Thoracic aorta (tissue), 2 donors: Measurements from ENCODE around the gene LENG1. TPM values are rescaled to one million over a fixed set of nuclear protein-coding genes. Genes with fewer than 3 reads are reported as not detected.

Experiments used
- ATAC-seq: fragments of 150-250 bp; one replicate; pipeline ENCODE4 v1.8.0; 2017; ENCODE audit warnings: low read depth; ENCODE audit not compliant: insufficient number of reproducible peaks, low FRiP score
- DNase-seq: peaks from one replicate; pipeline ENCODE4 v3.0.0-alpha.2; 2020; ENCODE audit warnings: low spot score
- H3K27ac ChIP-seq, 2 donors: fragments of 200-600 bp; sonication (generic); 1 replicate in 1 of 2; 2 replicates in 1 of 2; pipeline ENCODE4 v1.5.1; 2016; ENCODE audit warnings: mild to moderate bottlenecking in 2 of 2, moderate library complexity in 2 of 2
- H3K27me3 ChIP-seq: fragments of 200-600 bp; sonication (generic); replicated peaks from 2 replicates; pipeline ENCODE4 v1.6.0; 2016; ENCODE audit warnings: mild to moderate bottlenecking; ENCODE audit not compliant: insufficient read depth
- H3K36me3 ChIP-seq: fragments of 200-600 bp; sonication (generic); one replicate; pipeline ENCODE4 v1.5.1; 2016
- H3K4me1 ChIP-seq, 2 donors: fragments of 200-600 bp; sonication (generic); 1 replicate in 1 of 2; 2 replicates in 1 of 2; pipeline versions ENCODE4 v1.5.1 to v1.6.0; 2016; ENCODE audit warnings: low read depth in 2 of 2, mild to moderate bottlenecking in 1 of 2; ENCODE audit not compliant: control insufficient read depth in 1 of 2
- H3K4me3 ChIP-seq: fragments of 200-600 bp; sonication (generic); 2 replicates; pipeline ENCODE4 v1.5.1; 2016; ENCODE audit warnings: mild to moderate bottlenecking
- H3K9me3 ChIP-seq: fragments of 200-600 bp; sonication (generic); 2 replicates; pipeline ENCODE4 v1.5.1; 2016
- CTCF ChIP-seq: fragments of 200-600 bp; sonication (generic); IDR thresholded peaks from one replicate; pipeline ENCODE4 v1.5.1; 2019; ENCODE audit warnings: antibody characterized with exemption
- total RNA-seq, 2 donors: library from RNA; depleted of rRNA; stranded (reverse); fragments of >200 nt; gene quantifications; one replicate each; pipeline versions ENCODE4 v1.1.0 to v1.2.3, GENCODE V29; 2016

LENG1 gene
- total RNA-seq, 2 donors from 2014 or later = 7.6 to 8.0 TPM

- ATAC-seq = no peak
- DNase-seq = no peak
- peaks cover 43% of the 10 kb centered on the region for H3K36me3 ChIP-seq
- no peaks in the 10 kb centered on the region for H3K27me3 ChIP-seq
- no peak overlapping the region for H3K4me3 ChIP-seq
- peaks cover 9 to 10% of the 10 kb centered on the region in 2 donors for H3K4me1 ChIP-seq
- TF ChIP-seq CTCF = no peak
- H3K9me3 ChIP-seq = no peaks in the 10 kb centered on the region
- no peak overlapping the region for H3K27ac ChIP-seq
Measured at GRCh38 chr19:54109651-54110050, 49.9 kb downstream of the LENG1 start.

- H3K27ac ChIP-seq = no peak overlapping the region
- no peak overlapping the region for H3K4me3 ChIP-seq
- H3K4me1 ChIP-seq = peaks cover 4 to 9% of the 10 kb centered on the region in 2 donors
- TF ChIP-seq CTCF = no peak
- peaks cover 43% of the 10 kb centered on the region for H3K36me3 ChIP-seq
- DNase-seq (no peak), ATAC-seq (no peak)
- H3K9me3 ChIP-seq = no peaks in the 10 kb centered on the region
- H3K27me3 ChIP-seq = no peaks in the 10 kb centered on the region
Measured at GRCh38 chr19:54108496-54108895, 51.0 kb downstream of the LENG1 start.

DNA sequence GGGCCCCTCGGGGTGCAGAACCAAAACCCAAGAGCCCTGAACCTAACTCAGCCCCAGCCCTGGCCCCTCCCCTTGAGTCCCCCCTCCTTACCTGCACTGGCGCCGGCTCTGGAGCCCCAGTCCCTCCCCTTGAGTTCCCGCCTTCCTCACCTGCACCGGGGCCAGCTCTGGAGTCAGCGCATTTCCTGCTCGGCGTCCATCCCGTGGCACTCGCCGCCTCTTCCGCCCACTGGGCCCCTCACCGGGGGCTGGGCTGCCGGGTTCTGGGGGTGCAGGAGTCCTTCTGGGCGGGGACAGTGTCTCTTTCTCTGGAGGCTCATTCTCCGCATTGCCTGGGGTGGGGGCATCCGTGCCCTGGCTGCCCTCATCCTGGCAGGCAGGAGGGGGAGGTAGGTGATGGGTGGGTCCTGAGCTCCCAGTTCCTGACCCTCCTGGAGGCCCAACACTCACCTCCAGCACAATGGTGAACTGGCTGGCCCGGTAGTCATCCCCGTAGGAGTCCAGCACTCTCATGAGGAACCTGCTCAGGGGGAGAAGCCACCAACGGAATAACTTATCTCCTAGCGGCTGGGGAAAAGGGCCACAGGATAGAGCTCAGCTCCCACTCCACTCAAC is 51.5 kb downstream of the LENG1 start:
- Histone ChIP-seq H3K36me3 (peaks cover 43% of the 10 kb centered on the region), H3K27me3 (no peaks in the 10 kb centered on the region), H3K9me3 (no peaks in the 10 kb centered on the region), H3K27ac (no peak overlapping the region), H3K4me1 (peaks cover 7 to 13% of the 10 kb centered on the region in 2 donors), H3K4me3 (no peak overlapping the region)
- no peak for TF ChIP-seq CTCF
- DNase-seq = no peak
- ATAC-seq = no peak

GRCh38 chr19:54106716-54107115 is 52.8 kb downstream of the LENG1 start:
- no peak for TF ChIP-seq CTCF
- Histone ChIP-seq H3K9me3 (no peaks in the 10 kb centered on the region), H3K36me3 (peaks cover 43% of the 10 kb centered on the region), H3K4me3 (no peak overlapping the region), H3K27ac (no peak overlapping the region), H3K4me1 (peaks cover 7 to 13% of the 10 kb centered on the region in 2 donors), H3K27me3 (no peaks in the 10 kb centered on the region)
- DNase-seq (no peak), ATAC-seq (no peak)

DNA sequence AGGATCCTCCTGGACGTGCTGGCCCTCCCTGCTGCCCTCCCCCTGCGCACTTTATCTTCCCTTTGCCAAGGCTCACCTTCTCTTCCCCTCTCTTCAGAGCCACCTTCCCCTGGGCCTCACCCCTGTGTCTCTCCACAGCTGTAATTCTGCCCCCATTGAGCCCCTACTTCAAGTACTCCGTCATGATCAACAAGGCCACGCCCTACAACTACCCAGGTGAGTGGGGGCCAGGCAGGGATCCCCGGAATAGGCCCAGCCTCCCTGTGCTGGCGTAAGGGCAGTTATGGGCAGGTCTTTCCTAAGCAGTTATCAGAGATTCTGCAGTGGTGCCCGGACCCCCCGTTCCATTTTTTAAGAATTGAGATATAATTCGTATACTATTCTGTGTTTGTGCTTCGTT is 53.7 kb downstream of the LENG1 start:
- no peak overlapping the region for H3K27ac ChIP-seq
- H3K4me3 ChIP-seq = no peak overlapping the region
- H3K27me3 ChIP-seq = no peaks in the 10 kb centered on the region
- H3K9me3 ChIP-seq = no peaks in the 10 kb centered on the region
- H3K4me1 ChIP-seq = peaks cover 7 to 13% of the 10 kb centered on the region in 2 donors
- peaks cover 40% of the 10 kb centered on the region for H3K36me3 ChIP-seq
- DNase-seq (no peak), ATAC-seq (no peak)
- no peak for TF ChIP-seq CTCF

Other genes starting within 250 kb of the LENG1 start
- not detected for gene CACNG8, start 196.8 kb downstream of the LENG1 start, total RNA-seq
- gene CACNG6, start 168.1 kb downstream of the LENG1 start, total RNA-seq = not detected
- not detected for gene VSTM1, start 95.8 kb downstream of the LENG1 start, total RNA-seq
- not detected for gene TARM1, start 78.4 kb downstream of the LENG1 start, total RNA-seq
- 1 to 10 TPM; 4.6 to 8.0 TPM for gene OSCAR, start 58.9 kb downstream of the LENG1 start, total RNA-seq
- 10 to 100 TPM; 13.0 to 16.6 TPM for gene NDUFA3, start 56.9 kb downstream of the LENG1 start, total RNA-seq
- gene TFPT, start 44.1 kb downstream of the LENG1 start, total RNA-seq = 1 to 10 TPM; 8.7 to 8.8 TPM
- gene PRPF31, start 44.0 kb downstream of the LENG1 start, total RNA-seq = 10 to 100 TPM; 48.2 to 54.3 TPM
- 10 to 100 TPM; 20.8 to 28.1 TPM for gene CNOT3, start 22.0 kb downstream of the LENG1 start, total RNA-seq
- 1 to 10 TPM in 1 of 2 donors, under 1 TPM in 1; 0.41 to 7.8 TPM for gene TMC4, start 13.4 kb upstream of the LENG1 start, total RNA-seq
- 10 to 100 TPM; 46.0 to 61.1 TPM for gene MBOAT7, start 29.9 kb upstream of the LENG1 start, total RNA-seq
- gene TSEN34, start 31.6 kb upstream of the LENG1 start, total RNA-seq = 10 to 100 TPM; 38.5 to 60.7 TPM
- 1,000 to 10,000 TPM; 1,017 to 1,395 TPM for gene RPS9, start 41.1 kb upstream of the LENG1 start, total RNA-seq
- gene LILRB3, start 63.3 kb upstream of the LENG1 start, total RNA-seq = 10 to 100 TPM; 21.9 to 71.5 TPM
- 1 to 10 TPM; 4.6 to 5.2 TPM for gene LILRA6, start 83.1 kb upstream of the LENG1 start, total RNA-seq
- 10 to 100 TPM; 17.6 to 60.4 TPM for gene LILRB5, start 97.6 kb upstream of the LENG1 start, total RNA-seq
- 10 to 100 TPM; 11.1 to 13.7 TPM for gene LILRB2, start 121.4 kb upstream of the LENG1 start, total RNA-seq
- gene LILRA5, start 153.4 kb upstream of the LENG1 start, total RNA-seq = 10 to 100 TPM in 1 of 2 donors, 1 to 10 TPM in 1; 9.6 to 12.2 TPM
- not detected for gene LILRA4, start 179.4 kb upstream of the LENG1 start, total RNA-seq
- gene LAIR1, start 205.2 kb upstream of the LENG1 start, total RNA-seq = 10 to 100 TPM; 31.2 to 64.7 TPM